Stimulated activated effector memory CD8-positive, alpha-beta T cell treated with anti-CD3 and anti-CD28 coated beads, Interleukin-12 subunit alpha, Interleukin-12 subunit beta, amount 100 ng/mL, for 72 hours (primary cell): ENCODE data around the gene KCNH2.
"Not testable (repeated sequence)": the region's sequence is repeated elsewhere in the genome, so short reads cannot be mapped to it uniquely, and the experiment has no call there.

Experiments used
- ATAC-seq: fragments of 150-1000 bp; cut with Tn5 transposase; 2 replicates; pipeline ENCODE4 v1.10.0; 2021
- DNase-seq, 2 donors: peaks; one replicate each; pipeline ENCODE4 v3.0.0; 2021 to 2022; ENCODE audit warnings: low spot score in 2 of 2
- H3K27ac Mint-ChIP-seq: one replicate; pipeline ENCODE4 v1.8.0; 2022; ENCODE audit warnings: mild to moderate bottlenecking, mixed read lengths
- H3K36me3 Mint-ChIP-seq: one replicate; pipeline ENCODE4 v1.8.0; 2022; ENCODE audit warnings: mild to moderate bottlenecking, mixed read lengths
- H3K4me1 Mint-ChIP-seq: one replicate; pipeline ENCODE4 v1.8.0; 2022; ENCODE audit warnings: mixed read lengths
- H3K4me3 Mint-ChIP-seq: one replicate; pipeline ENCODE4 v1.8.0; 2022; ENCODE audit warnings: mild to moderate bottlenecking, mixed read lengths
- H3K9me3 Mint-ChIP-seq: one replicate; pipeline ENCODE4 v1.8.0; 2022; ENCODE audit warnings: mixed read lengths

KCNH2 gene

DNA sequence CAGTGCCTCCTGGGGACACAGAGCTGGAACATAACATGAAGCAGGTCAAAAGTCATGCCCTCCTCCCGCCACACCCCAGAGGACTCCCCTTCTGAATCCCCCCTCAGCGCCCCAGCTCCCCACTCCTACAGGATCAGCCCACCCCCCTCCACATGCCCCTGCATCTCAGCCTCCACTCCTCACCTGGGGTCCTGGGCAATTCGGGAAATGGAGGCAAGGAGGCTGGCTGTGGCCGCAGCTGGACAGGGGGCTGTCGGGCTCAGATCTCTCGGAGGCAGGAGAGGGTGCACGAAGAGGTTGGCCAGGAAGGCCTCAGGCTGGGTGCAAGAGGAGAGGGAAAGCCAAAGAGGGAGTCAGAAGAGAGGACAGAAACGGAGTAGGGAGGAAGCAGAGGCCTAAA lies 38.4 kb upstream of the KCNH2 start:
- Mint-ChIP-seq H3K4me1 (peaks cover 70% of the 10 kb centered on the region), H3K9me3 (no peaks in the 10 kb centered on the region), H3K36me3 (peaks cover 39% of the 10 kb centered on the region), H3K27ac (peak overlapping the region; percentile 48), H3K4me3 (peak overlapping the region; percentile 32)
- DNase-seq: no peak
- no peak for ATAC-seq

DNA sequence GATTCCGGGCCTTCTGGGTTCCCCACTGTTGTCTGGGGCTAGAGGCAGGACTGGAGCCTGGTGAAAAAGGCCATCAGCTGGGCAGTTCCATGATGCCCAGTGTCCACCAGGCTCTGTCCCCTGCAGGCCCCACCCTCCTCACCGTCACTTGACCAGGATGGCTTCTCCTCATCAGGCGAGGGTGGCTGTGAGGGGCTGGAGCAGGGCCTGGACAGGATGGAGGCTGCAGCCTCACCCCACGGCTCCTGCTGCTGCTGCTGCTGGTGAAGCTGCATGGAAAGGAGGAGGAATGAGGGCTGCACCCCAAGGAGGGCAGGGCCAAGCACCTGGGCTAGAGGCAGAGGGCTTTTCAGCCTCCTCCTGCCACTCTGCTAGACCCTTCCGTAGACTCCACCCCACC lies 37.8 kb upstream of the KCNH2 start:
- Mint-ChIP-seq H3K36me3 (peaks cover 39% of the 10 kb centered on the region), H3K9me3 (no peaks in the 10 kb centered on the region), H3K27ac (peak overlapping the region; percentile 96), H3K4me1 (peaks cover 74% of the 10 kb centered on the region), H3K4me3 (peak overlapping the region; percentile 32)
- no peak for DNase-seq
- ATAC-seq: no peak

DNA sequence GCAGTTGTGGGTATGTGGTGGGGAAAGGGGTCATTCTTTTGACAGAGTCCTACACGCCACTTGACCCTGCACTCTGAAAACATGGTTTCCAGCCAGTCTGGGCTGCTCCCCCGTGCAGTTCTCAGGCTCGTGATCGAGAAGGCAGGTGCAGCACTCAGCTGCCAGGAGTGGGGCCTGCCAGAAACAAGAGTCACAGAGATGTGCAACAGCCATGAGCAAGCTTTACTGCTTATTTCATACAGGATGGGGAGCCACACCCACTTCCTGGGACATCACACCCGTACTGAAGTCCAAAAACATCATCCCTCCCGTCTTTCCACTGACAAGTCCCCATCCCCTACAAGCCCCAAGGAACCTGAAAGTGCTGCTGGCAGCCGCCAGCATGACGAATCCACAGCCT lies 36.8 kb upstream of the KCNH2 start:
- DNase-seq (no peak), ATAC-seq (no peak)
- H3K36me3 Mint-ChIP-seq: peaks cover 39% of the 10 kb centered on the region
- H3K4me3 Mint-ChIP-seq: peak overlapping the region; percentile 85
- H3K4me1 Mint-ChIP-seq: peaks cover 82% of the 10 kb centered on the region
- H3K27ac Mint-ChIP-seq: peak overlapping the region; percentile 96
- no peaks in the 10 kb centered on the region for H3K9me3 Mint-ChIP-seq

DNA sequence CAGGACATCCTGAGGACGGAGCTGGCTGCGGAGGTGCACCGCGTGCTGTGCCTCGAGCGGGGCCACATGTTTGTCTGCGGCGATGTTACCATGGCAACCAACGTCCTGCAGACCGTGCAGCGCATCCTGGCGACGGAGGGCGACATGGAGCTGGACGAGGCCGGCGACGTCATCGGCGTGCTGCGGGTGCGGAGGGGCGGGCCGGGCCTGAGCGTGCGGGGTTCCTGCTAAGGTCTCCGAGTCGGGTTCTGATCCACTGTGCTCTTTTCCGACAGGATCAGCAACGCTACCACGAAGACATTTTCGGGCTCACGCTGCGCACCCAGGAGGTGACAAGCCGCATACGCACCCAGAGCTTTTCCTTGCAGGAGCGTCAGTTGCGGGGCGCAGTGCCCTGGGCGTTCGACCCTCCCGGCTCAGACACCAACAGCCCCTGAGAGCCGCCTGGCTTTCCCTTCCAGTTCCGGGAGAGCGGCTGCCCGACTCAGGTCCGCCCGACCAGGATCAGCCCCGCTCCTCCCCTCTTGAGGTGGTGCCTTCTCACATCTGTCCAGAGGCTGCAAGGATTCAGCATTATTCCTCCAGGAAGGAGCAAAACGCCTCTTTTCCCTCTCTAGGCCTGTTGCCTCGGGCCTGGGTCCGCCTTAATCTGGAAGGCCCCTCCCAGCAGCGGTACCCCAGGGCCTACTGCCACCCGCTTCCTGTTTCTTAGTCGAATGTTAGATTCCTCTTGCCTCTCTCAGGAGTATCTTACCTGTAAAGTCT lies 35.8 kb upstream of the KCNH2 start:
- peaks cover 33% of the 10 kb centered on the region for H3K36me3 Mint-ChIP-seq
- H3K9me3 Mint-ChIP-seq: no peaks in the 10 kb centered on the region
- peak overlapping the region; percentile 85 for H3K4me3 Mint-ChIP-seq
- peak overlapping the region; percentile 96 for H3K27ac Mint-ChIP-seq
- H3K4me1 Mint-ChIP-seq: peaks cover 73% of the 10 kb centered on the region
- peak; percentile 65 to 86 for DNase-seq
- ATAC-seq: peak; percentile 68

DNA sequence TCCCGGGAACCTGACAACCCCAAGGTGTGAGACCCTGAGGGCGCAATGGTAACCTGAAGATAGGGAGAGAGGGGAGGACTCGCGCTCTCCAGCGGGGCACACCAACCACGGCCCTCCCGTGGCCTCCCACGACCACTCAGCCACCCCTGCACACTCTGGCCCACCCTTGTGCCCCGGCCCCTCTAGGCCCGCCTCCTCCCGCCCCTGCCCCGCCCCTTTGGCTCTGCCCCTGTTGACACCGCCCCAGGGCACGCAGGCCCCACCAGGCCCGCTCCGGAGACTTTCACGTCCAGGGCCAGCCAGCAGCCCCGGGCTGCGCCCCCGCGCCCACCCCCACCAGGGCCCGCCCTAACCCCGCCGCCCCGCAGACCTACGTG lies 35.2 kb upstream of the KCNH2 start:
- H3K27ac Mint-ChIP-seq: peak overlapping the region; percentile 96

DNA sequence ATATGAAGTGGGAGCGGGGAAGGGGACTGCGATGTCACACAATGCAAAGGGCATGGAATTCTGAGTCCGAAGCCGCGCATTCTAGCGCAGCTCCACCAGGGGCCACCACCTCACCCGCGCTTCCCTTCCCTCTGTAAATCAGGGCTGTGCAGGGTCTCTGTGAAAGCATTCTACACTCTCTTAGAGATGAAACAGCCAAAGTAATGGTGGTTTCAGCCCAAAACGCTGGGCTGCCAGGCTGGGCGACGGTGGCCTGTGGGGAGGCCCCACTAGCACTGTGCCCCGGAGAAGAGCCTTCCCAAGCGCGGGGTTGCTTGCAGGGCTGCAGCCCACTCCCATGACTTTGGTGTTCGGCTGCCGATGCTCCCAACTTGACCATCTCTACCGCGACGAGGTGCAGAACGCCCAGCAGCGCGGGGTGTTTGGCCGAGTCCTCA lies 34.8 kb upstream of the KCNH2 start:
- no peak for ATAC-seq
- Mint-ChIP-seq H3K4me1 (peaks cover 70% of the 10 kb centered on the region), H3K9me3 (no peaks in the 10 kb centered on the region), H3K36me3 (peaks cover 26% of the 10 kb centered on the region), H3K27ac (peak overlapping the region; percentile 60), H3K4me3 (peak overlapping the region; percentile 29)
- no peak for DNase-seq

More for the DNA sequence above, 35.2 kb upstream of the KCNH2 start:
- Mint-ChIP-seq H3K9me3 (no peaks in the 10 kb centered on the region), H3K4me3 (peak overlapping the region; percentile 85), H3K4me1 (peaks cover 70% of the 10 kb centered on the region), H3K36me3 (peaks cover 30% of the 10 kb centered on the region)
- peak; percentile 0 for ATAC-seq
- peak in 1 of 2 donors; percentile 63 for DNase-seq

DNA sequence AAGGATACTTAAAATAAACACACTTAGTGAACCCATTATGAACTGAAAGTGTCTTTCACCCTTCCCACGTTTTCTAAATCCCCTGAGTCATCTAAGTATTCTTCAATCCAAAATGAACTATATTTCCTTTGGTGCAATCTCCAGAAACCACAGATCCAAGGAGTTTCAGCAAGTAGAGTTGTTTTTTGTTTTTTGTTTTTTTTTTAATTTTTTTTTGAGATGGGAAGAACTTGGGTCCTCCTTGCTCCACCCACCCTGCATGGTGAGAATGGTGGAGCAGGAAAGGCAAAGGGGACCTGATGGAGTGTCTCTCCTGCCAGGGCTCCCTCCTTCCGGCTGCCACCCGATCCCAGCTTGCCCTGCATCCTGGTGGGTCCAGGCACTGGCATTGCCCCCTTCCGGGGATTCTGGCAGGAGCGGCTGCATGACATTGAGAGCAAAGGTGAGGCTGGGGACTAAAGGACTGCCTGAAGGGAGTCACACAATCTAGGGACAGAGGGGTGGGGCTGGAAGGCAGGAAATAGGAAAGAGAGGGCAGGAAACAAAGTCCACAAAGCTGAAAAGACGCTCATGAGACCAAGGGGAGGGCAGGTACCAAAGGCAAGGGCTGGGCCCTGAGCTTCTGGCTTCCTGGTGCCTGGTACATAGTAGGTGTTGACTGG lies 34.0 kb upstream of the KCNH2 start:
- peak overlapping the region; percentile 29 for H3K4me3 Mint-ChIP-seq
- ATAC-seq (no peak), DNase-seq (no peak)
- H3K4me1 Mint-ChIP-seq: peaks cover 71% of the 10 kb centered on the region
- peak overlapping the region; percentile 60 for H3K27ac Mint-ChIP-seq
- H3K9me3 Mint-ChIP-seq: no peaks in the 10 kb centered on the region
- H3K36me3 Mint-ChIP-seq: peaks cover 26% of the 10 kb centered on the region

DNA sequence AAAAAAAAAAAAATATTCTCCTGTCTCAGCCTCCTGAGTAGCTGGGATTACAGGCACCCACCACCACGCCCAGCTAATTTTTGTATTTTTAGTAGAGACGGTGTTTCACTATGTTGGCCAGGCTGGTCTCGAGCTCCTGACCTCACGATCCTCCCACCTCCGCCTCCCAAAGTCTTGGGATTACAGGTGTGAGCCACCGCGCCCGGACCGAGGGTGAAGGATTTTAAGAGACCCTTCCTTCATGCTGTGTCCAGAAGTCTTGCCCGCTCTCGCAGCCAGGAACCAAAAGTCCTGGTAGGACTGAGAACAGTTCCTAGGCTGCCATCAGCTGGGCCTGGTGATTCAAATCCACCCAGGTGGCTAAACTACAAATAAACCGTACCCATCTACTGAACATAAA lies 33.5 kb upstream of the KCNH2 start:
- DNase-seq, ATAC-seq, H3K9me3 Mint-ChIP-seq: not testable (repeated sequence)
- Mint-ChIP-seq H3K4me1 (peaks cover 71% of the 10 kb centered on the region), H3K36me3 (peaks cover 25% of the 10 kb centered on the region), H3K27ac (peak overlapping the region; percentile 60), H3K4me3 (peak overlapping the region; percentile 29)

DNA sequence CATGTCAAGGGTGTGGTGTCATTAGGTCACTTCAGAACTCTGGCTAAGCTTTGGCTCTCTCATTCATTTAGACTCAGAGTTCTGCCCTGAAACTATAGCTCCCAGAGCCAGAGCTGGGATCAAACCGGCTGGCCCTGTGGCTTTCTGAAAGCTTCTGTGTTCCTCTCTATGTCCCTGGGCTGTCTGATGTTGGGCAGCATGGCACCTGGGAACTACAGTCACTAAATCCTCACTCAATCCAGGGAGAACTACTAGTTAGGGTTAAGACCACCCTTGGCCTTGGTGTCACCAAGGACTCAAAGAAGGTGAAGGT lies 32.9 kb upstream of the KCNH2 start:
- Mint-ChIP-seq H3K4me1 (peaks cover 66% of the 10 kb centered on the region), H3K36me3 (peaks cover 19% of the 10 kb centered on the region), H3K27ac (peak overlapping the region; percentile 82), H3K9me3 (no peaks in the 10 kb centered on the region), H3K4me3 (peak overlapping the region; percentile 69)
- DNase-seq: no peak
- ATAC-seq: no peak

DNA sequence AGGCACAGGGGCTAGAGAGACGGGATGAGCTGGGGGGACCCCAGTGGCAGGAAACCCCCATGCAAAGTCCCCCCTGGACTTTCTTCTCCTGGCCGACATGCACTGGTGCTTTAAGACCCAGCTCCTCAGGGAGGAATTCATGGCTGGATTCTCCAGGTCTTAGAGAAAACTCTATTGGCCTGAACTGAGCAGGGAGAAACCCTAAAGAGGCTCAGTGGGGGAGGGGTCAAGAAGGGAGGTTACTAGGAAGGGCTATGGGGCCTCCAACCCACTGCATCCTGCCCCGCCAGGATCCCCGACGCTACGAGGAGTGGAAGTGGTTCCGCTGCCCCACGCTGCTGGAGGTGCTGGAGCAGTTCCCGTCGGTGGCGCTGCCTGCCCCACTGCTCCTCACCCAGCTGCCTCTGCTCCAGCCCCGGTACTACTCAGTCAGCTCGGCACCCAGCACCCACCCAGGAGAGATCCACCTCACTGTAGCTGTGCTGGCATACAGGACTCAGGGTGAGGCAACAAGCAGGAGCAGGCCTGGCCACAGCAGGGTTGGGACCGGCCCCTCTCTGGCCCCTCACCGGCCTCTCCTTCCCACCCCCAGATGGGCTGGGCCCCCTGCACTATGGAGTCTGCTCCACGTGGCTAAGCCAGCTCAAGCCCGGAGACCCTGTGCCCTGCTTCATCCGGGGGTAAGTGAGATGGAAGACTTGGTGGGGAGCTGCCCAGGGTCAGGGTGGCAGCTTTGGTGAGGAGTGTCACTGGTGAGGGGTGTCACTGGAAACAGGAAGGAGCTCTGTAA lies 32.4 kb upstream of the KCNH2 start:
- peaks cover 14% of the 10 kb centered on the region for H3K36me3 Mint-ChIP-seq
- peaks cover 60% of the 10 kb centered on the region for H3K4me1 Mint-ChIP-seq
- H3K27ac Mint-ChIP-seq: peak overlapping the region; percentile 82
- H3K4me3 Mint-ChIP-seq: peak overlapping the region; percentile 69
- ATAC-seq (peak; percentile 25), DNase-seq (no peak)
- no peaks in the 10 kb centered on the region for H3K9me3 Mint-ChIP-seq

DNA sequence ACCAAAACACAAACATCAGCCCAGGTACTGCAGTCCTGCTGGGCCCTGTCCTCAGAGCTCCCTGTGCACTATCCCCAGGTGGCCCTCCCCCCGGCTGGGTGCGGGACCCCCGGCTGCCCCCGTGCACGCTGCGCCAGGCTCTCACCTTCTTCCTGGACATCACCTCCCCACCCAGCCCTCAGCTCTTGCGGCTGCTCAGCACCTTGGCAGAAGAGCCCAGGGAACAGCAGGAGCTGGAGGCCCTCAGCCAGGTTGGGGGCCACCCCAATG lies 31.9 kb upstream of the KCNH2 start:
- peaks cover 11% of the 10 kb centered on the region for H3K36me3 Mint-ChIP-seq

DNA sequence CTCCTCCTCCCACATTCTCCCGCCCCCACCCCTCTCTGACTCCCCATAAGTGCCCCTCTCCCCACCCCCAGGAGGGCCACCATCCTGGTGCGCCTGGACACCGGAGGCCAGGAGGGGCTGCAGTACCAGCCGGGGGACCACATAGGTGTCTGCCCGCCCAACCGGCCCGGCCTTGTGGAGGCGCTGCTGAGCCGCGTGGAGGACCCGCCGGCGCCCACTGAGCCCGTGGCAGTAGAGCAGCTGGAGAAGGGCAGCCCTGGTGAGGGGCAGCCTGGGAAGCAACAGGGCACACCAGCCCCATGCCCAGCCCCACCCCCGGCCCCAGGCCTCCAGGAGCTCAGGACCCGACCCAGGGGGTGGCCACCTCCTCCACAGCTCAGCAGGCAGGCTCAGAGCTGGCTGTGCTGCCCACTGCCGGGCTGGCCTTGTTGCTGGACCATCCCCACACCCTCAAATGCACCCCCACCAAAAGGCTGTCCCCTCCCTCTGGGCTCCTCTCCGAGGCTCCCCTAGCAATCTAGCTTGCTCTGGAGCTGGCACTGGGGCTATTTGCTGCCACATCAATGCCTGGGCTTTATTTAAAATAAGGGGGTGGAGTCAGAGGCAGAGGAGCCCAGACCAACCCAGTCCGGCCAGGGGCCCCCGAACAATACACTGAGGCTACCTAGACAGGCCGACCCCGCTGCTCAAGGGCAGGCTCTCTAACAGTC lies 31.4 kb upstream of the KCNH2 start:
- Mint-ChIP-seq H3K36me3 (peaks cover 11% of the 10 kb centered on the region), H3K4me1 (peaks cover 51% of the 10 kb centered on the region), H3K9me3 (no peaks in the 10 kb centered on the region), H3K27ac (peak overlapping the region; percentile 82), H3K4me3 (peak overlapping the region; percentile 69)
- no peak for DNase-seq
- no peak for ATAC-seq

More for the DNA sequence above, 31.9 kb upstream of the KCNH2 start:
- DNase-seq (no peak), ATAC-seq (no peak)
- Mint-ChIP-seq H3K4me3 (peak overlapping the region; percentile 69), H3K27ac (peak overlapping the region; percentile 82), H3K9me3 (no peaks in the 10 kb centered on the region), H3K4me1 (peaks cover 55% of the 10 kb centered on the region)

DNA sequence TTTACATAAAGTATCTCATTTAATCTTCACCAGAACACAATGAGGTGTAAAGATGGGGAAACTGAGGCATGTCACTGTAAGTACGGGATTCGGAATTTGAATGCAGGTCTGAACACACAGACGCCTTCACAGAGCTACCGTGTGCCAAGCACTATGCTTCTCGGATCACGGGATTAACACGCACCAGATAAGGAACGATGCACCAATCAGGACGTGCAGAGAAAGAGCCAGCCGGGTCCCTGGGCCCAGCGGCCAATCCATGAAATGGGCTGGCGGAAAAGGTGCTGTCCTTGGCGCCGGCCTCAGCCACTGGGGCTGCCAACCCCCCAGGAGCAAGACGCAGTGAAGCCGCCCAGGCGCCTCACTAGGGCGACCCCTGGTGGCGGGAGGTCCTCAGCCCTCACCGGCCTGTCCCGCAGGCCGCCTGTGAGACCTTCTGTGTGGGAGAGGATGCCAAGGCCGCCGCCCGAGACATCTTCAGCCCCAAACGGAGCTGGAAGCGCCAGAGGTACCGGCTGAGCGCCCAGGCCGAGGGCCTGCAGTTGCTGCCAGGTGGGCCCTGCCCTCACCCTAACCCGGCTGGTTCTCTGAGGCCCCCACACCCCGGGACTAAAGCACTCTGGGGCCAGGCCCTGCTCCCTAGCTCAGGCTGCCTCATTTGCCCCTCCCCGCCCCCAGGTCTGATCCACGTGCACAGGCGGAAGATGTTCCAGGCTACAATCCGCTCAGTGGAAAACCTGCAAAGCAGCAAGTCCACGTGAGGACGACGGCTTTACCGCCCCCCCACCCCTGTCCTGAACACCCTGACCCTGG lies 30.6 kb upstream of the KCNH2 start:
- peak overlapping the region; percentile 69 for H3K4me3 Mint-ChIP-seq

DNA sequence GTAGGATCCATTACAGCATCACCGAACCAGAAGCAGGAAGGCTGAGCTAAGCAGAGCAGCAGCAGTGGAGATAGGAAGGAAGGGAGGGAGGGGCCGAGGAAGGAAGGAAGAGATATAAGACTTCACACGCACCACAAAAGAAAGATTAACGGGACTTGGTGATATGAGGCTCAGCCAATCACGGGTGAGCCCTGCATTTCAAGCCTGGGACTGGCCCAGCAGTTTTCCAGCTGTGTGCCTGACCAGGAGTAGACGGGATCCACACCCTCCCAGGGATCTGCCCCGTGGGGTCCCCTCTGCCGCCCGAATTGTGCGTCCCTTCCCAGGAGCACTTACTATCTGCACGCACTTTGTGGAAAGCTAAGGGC lies 30.0 kb upstream of the KCNH2 start:
- peak overlapping the region; percentile 79 for H3K27ac Mint-ChIP-seq
- DNase-seq (no peak), ATAC-seq (peak; percentile 29)
- H3K4me1 Mint-ChIP-seq: peaks cover 42% of the 10 kb centered on the region
- no peaks in the 10 kb centered on the region for H3K9me3 Mint-ChIP-seq
- H3K36me3 Mint-ChIP-seq: no peaks in the 10 kb centered on the region
- H3K4me3 Mint-ChIP-seq: peak overlapping the region; percentile 69

More for the DNA sequence above, 30.6 kb upstream of the KCNH2 start:
- DNase-seq: peak; percentile 90 to 95
- H3K27ac Mint-ChIP-seq: peak overlapping the region; percentile 79
- peaks cover 43% of the 10 kb centered on the region for H3K4me1 Mint-ChIP-seq
- no peaks in the 10 kb centered on the region for H3K9me3 Mint-ChIP-seq
- H3K36me3 Mint-ChIP-seq: peaks cover 4% of the 10 kb centered on the region
- peak; percentile 84 for ATAC-seq
